Upper lobe of right lung (tissue), 1 donor: ENCODE data around the gene ENOX1. TPM values are rescaled to one million over a fixed set of nuclear protein-coding genes. Genes with fewer than 3 reads are reported as not detected.

ENCODE experiments used
- ATAC-seq: fragments of 200-7000 bp; cut with Tn5 transposase; one replicate; pipeline ENCODE4 v1.9.1; 2020; ENCODE audit warnings: mild to moderate bottlenecking, moderate library complexity
- DNase-seq: peaks from one replicate; pipeline ENCODE4 v3.0.0-alpha.2; 2020
- H3K27ac ChIP-seq: fragments of 200-600 bp; one replicate; pipeline ENCODE4 v1.8.0; 2022
- H3K27me3 ChIP-seq: fragments of 200-600 bp; one replicate; pipeline ENCODE4 v1.8.0; 2022; ENCODE audit warnings: mild to moderate bottlenecking
- H3K36me3 ChIP-seq: fragments of 200-600 bp; one replicate; pipeline ENCODE4 v1.8.0; 2022
- H3K4me1 ChIP-seq: fragments of 200-600 bp; one replicate; pipeline ENCODE4 v1.8.0; 2022
- H3K4me3 ChIP-seq: fragments of 200-600 bp; one replicate; pipeline ENCODE4 v1.8.0; 2022; ENCODE audit warnings: mild to moderate bottlenecking
- H3K9me3 ChIP-seq: fragments of 200-600 bp; one replicate; pipeline ENCODE4 v1.8.0; 2022
- CTCF ChIP-seq: fragments of 200-600 bp; IDR thresholded peaks from one replicate; pipeline ENCODE4 v1.8.0; 2022; ENCODE audit warnings: antibody characterized with exemption
- intact Hi-C: fragments of 100-400 bp; cut with DNase I; formaldehyde crosslinking; loops from one replicate; pipeline ENCODE4 v1.11.0; 2022
- total RNA-seq: library from RNA; stranded (reverse); fragmentation: NEBNext Ultra II Directional; extraction: Animal tissue kit (Norgen Biotek cat#: 25700); gene quantifications from one replicate; pipeline ENCODE4 v1.2.1, GENCODE V29; 2021
- donor health status: DM: no; HTN: yes; CAD: no; lungs with severe emphysema.

ENOX1 gene
- total RNA-seq, 1 donor from 2014 or later: 0.69 TPM

- no peak for TF ChIP-seq CTCF
- intact Hi-C loops: no loop called here
These were observed 29.7 kb upstream of the ENOX1 start for GRCh38 chr13:43816401-43816889.

GRCh38 chr13:43815204-43815603, 28.4 kb upstream of the ENOX1 start:
- Histone ChIP-seq H3K36me3 (no peaks in the 10 kb centered on the region), H3K9me3 (no peaks in the 10 kb centered on the region), H3K27me3 (no peaks in the 10 kb centered on the region), H3K27ac (no peak overlapping the region), H3K4me1 (no peaks in the 10 kb centered on the region), H3K4me3 (no peak overlapping the region)
- TF ChIP-seq CTCF: no peak
- DNase-seq (no peak), ATAC-seq (no peak)
- intact Hi-C loops: no loop called here

More at GRCh38 chr13:43816401-43816889, 29.7 kb upstream of the ENOX1 start:
- H3K27ac ChIP-seq: no peak overlapping the region
- DNase-seq: no peak
- ATAC-seq: no peak
- H3K27me3 ChIP-seq: no peaks in the 10 kb centered on the region
- no peaks in the 10 kb centered on the region for H3K4me1 ChIP-seq
- H3K9me3 ChIP-seq: no peaks in the 10 kb centered on the region
- H3K36me3 ChIP-seq: no peaks in the 10 kb centered on the region
- no peak overlapping the region for H3K4me3 ChIP-seq

- Histone ChIP-seq H3K36me3 (no peaks in the 10 kb centered on the region), H3K4me1 (no peaks in the 10 kb centered on the region), H3K4me3 (no peak overlapping the region), H3K27ac (no peak overlapping the region), H3K27me3 (no peaks in the 10 kb centered on the region), H3K9me3 (no peaks in the 10 kb centered on the region)
- DNase-seq: no peak
- intact Hi-C loops: no loop called here
- no peak for TF ChIP-seq CTCF
- ATAC-seq: no peak
These were observed 21.9 kb upstream of the ENOX1 start for GRCh38 chr13:43808676-43809075.

- Histone ChIP-seq H3K9me3 (no peaks in the 10 kb centered on the region), H3K27me3 (no peaks in the 10 kb centered on the region), H3K27ac (no peak overlapping the region), H3K4me1 (no peaks in the 10 kb centered on the region), H3K4me3 (no peak overlapping the region), H3K36me3 (no peaks in the 10 kb centered on the region)
- DNase-seq: no peak
- intact Hi-C loops: no loop called here
- ATAC-seq: no peak
- no peak for TF ChIP-seq CTCF
These were observed 18.9 kb upstream of the ENOX1 start for GRCh38 chr13:43805681-43806128.

- H3K27me3 ChIP-seq: no peaks in the 10 kb centered on the region
- H3K4me3 ChIP-seq: no peak overlapping the region
- no peak overlapping the region for H3K27ac ChIP-seq
- TF ChIP-seq CTCF: no peak
- DNase-seq (no peak), ATAC-seq (no peak)
- intact Hi-C loops: no loop called here
- H3K36me3 ChIP-seq: no peaks in the 10 kb centered on the region
- H3K9me3 ChIP-seq: no peaks in the 10 kb centered on the region
- H3K4me1 ChIP-seq: no peaks in the 10 kb centered on the region
These were observed 18.3 kb upstream of the ENOX1 start for GRCh38 chr13:43805071-43805468.
